ENCODE data around the gene ANO1.

GRCh38 chr11:70169127-70169526, 91.0 kb downstream of the ANO1 start:
- TF ChIP-seq CTCF (IDR thresholded peaks at IDR 0.05; ENCODE audit: insufficient read depth, low read length, poor library complexity, severe bottlenecking) (no peak), EZH2phosphoT487 (conservative IDR thresholded peaks at IDR 0.05; ENCODE audit: low read length) (no peak)

Data from SU-DHL-6 (cell line).